ENCODE measurements around the gene WNT3A. TPM values are rescaled to one million over a fixed set of nuclear protein-coding genes. Genes with fewer than 3 reads are reported as not detected.
A peak's percentile ranks its signal among the peaks of the same experiment; 100 is the strongest.

The WNT3A gene
- total RNA-seq, 1 experiment from 2014 or later, result not detected

DNA sequence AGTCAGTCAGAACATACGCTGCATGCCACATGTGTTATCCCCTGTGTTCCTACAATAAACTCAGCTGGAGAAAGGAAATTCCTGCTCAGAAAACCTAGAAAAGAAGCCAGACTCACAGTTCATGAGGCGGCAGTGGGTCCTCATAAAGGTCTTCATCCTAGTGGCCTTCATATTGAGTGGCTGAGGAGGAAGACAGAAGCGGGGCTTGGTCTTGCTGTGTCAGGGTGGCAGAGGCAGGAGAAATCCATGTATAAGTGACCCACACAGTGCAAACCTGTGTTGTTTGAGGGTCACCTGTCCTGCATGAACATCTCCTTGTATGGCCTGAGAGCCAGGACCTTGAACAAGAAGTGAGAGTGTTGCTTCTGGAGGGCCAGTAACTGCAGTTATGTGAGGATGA lies 4.0 kb upstream of the WNT3A start:
- Mint-ChIP-seq H3K27me3 (ENCODE audit: unreplicated experiment) (peaks cover 90% of the 10 kb centered on the region), H3K27ac (ENCODE audit: unreplicated experiment) (no peak overlapping the region), H3K4me1 (ENCODE audit: low read depth, unreplicated experiment) (no peaks in the 10 kb centered on the region), H3K4me3 (ENCODE audit: low read depth, unreplicated experiment) (no peak overlapping the region), H3K36me3 (ENCODE audit: insufficient read depth, unreplicated experiment) (no peaks in the 10 kb centered on the region), H3K9me3 (ENCODE audit: low read depth, unreplicated experiment) (peaks cover 5% of the 10 kb centered on the region)
- no TSS peak for BruUV-seq (replicated peaks)
- TF ChIP-seq, protein P1, sequence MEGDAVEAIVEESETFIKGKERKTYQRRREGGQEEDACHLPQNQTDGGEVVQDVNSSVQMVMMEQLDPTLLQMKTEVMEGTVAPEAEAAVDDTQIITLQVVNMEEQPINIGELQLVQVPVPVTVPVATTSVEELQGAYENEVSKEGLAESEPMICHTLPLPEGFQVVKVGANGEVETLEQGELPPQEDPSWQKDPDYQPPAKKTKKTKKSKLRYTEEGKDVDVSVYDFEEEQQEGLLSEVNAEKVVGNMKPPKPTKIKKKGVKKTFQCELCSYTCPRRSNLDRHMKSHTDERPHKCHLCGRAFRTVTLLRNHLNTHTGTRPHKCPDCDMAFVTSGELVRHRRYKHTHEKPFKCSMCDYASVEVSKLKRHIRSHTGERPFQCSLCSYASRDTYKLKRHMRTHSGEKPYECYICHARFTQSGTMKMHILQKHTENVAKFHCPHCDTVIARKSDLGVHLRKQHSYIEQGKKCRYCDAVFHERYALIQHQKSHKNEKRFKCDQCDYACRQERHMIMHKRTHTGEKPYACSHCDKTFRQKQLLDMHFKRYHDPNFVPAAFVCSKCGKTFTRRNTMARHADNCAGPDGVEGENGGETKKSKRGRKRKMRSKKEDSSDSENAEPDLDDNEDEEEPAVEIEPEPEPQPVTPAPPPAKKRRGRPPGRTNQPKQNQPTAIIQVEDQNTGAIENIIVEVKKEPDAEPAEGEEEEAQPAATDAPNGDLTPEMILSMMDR (IDR thresholded peaks at IDR 0.05; ENCODE audit: unreplicated experiment), result no peak
- CTCF ChIA-PET, result no interaction called here
- DNase-seq, result no peak
- intact Hi-C loops (cut with micrococcal nuclease; ENCODE audit: unreplicated experiment), result no loop called here

DNA sequence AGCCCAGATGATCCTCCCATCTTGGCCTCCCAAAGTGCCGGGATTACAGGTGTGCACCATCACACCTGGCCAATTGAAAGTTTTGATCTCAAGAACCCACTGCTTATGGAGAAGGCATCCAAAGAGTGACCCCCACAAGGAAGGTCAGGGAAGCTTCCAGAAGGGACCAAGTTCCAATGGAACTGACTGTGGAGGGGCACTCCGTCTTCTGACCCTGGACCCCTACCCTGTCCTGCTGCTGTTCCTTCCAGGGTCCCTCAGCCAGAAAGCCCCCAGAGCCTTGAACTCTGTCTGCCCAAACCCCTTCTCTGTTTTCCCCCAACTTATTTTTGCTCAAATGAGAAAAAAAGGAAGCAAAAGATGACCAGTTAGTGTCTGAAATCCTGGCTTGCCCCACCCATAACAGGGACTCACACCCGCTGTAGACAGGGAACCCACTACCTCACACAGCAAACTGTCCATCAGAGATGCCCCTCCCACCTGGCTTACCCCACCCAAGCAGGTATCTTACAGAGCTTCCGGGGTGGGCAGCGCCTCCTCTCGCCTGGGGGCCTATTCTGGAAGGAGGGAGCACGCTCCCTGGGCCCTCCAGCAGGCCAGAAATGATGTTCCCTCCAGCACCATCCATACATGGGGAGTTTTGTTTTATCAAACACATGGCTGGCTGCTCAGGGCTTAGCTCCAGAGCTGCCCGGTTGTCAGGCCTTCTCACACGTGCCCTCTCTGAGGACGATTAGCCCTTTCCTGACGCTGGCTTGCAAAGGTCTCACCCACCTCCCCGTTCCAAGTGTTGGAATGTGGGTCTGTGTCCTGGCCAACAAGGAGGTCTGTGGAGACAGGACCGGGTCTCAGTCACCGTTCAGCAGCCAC lies 3.1 kb upstream of the WNT3A start:
- intact Hi-C loops (cut with micrococcal nuclease; ENCODE audit: unreplicated experiment), result no loop called here
- TF ChIP-seq, protein P1 (IDR thresholded peaks at IDR 0.05; ENCODE audit: unreplicated experiment), result no peak
- no peak overlapping the region for H3K4me3 Mint-ChIP-seq (ENCODE audit: low read depth, unreplicated experiment)

DNA sequence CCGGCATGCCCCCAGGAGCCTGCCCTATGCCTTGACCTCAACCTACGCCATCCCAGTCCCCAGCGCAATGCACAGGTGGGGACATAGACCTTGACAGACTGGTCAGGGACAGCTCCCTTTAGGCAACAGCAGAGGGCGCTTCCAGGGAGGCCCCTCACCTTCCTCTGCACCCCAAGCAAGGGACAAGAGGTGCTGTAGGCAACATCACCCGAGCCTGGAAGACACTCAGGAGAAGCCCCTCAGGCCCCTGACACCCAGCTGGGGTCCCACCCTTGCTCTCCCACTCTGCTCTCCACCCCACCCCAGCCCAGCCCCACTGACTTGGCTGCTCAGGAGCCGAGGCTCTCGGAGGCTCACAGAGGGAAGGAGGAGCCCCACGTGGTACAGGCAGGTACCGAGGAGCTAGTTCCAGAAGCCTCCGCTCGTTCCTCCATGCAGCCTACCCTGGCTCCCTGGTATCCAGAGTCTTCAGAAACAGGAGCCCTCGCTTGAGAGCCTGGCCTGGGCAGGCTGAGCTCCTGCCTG lies 2.4 kb upstream of the WNT3A start:
- H3K27me3 Mint-ChIP-seq (ENCODE audit: unreplicated experiment), result peaks cover 99% of the 10 kb centered on the region
- intact Hi-C loops (cut with micrococcal nuclease; ENCODE audit: unreplicated experiment), result no loop called here

More for the DNA sequence above, 3.1 kb upstream of the WNT3A start:
- H3K4me1 Mint-ChIP-seq (ENCODE audit: low read depth, unreplicated experiment), result no peaks in the 10 kb centered on the region
- no peak overlapping the region for H3K27ac Mint-ChIP-seq (ENCODE audit: unreplicated experiment)
- peaks cover 99% of the 10 kb centered on the region for H3K27me3 Mint-ChIP-seq (ENCODE audit: unreplicated experiment)
- no peaks in the 10 kb centered on the region for H3K36me3 Mint-ChIP-seq (ENCODE audit: insufficient read depth, unreplicated experiment)
- no peak for DNase-seq
- CTCF ChIA-PET, result interaction anchor here (0.6 to 1.5 kb wide), 5 partner anchors 42 to 409 kb away, joined by 3 to 7 read pairs (median 4); partner anchors contain the start of gene ARF1
- BruUV-seq (replicated peaks), result no TSS peak
- H3K9me3 Mint-ChIP-seq (ENCODE audit: low read depth, unreplicated experiment), result no peaks in the 10 kb centered on the region

DNA sequence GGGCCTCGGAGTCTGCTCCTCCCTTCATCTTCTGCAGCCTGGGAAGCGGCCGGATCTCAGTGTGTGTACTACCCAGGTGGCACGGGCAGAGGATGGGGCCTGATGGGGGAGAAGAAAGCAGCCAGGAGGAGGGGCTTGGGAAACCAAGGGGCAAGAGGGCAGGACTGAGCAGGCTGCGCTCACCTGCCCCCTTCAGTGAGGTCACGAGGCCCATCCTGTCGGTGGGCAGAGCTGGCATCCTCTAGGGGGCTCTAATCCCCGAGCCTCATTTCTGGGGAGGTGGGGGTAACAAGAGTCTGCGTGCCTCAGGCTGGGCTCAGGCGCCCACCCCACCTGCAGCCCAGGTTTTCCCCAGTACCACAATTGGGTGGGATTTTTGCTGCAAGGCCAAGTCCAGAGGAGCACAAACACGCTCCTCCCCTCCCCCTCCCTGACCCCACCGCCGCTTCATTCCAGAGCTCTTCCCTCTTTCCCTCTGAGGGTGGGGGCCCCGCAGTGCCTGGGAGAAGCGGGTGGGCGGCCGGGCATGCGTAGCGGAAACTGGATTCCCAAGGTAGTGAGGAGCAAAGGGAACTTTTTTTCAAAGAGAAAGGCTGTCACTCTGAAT lies 1.8 kb upstream of the WNT3A start:
- intact Hi-C loops (cut with micrococcal nuclease; ENCODE audit: unreplicated experiment), result no loop called here
- Mint-ChIP-seq H3K4me3 (ENCODE audit: low read depth, unreplicated experiment) (no peak overlapping the region), H3K4me1 (ENCODE audit: low read depth, unreplicated experiment) (no peaks in the 10 kb centered on the region), H3K27ac (ENCODE audit: unreplicated experiment) (no peak overlapping the region), H3K27me3 (ENCODE audit: unreplicated experiment) (peaks cover 99% of the 10 kb centered on the region), H3K36me3 (ENCODE audit: insufficient read depth, unreplicated experiment) (no peaks in the 10 kb centered on the region), H3K9me3 (ENCODE audit: low read depth, unreplicated experiment) (no peaks in the 10 kb centered on the region)
- CTCF ChIA-PET, result interaction anchor here (0.6 to 1.5 kb wide), 8 partner anchors 69 to 562 kb away, joined by 3 to 7 read pairs (median 4); partner anchors contain the start of gene ARF1
- no peak for DNase-seq
- TF ChIP-seq, protein P1 (IDR thresholded peaks at IDR 0.05; ENCODE audit: unreplicated experiment), result no peak
- BruUV-seq (replicated peaks), result no TSS peak

More for the DNA sequence above, 2.4 kb upstream of the WNT3A start:
- BruUV-seq (replicated peaks), result no TSS peak
- Mint-ChIP-seq H3K9me3 (ENCODE audit: low read depth, unreplicated experiment) (no peaks in the 10 kb centered on the region), H3K4me3 (ENCODE audit: low read depth, unreplicated experiment) (no peak overlapping the region), H3K36me3 (ENCODE audit: insufficient read depth, unreplicated experiment) (no peaks in the 10 kb centered on the region), H3K4me1 (ENCODE audit: low read depth, unreplicated experiment) (no peaks in the 10 kb centered on the region), H3K27ac (ENCODE audit: unreplicated experiment) (no peak overlapping the region)
- DNase-seq, result peak; percentile 48
- TF ChIP-seq, protein P1 (IDR thresholded peaks at IDR 0.05; ENCODE audit: unreplicated experiment), result peak; percentile 57
- CTCF ChIA-PET, result interaction anchor here (0.6 to 1.5 kb wide), 8 partner anchors 42 to 561 kb away, joined by 3 to 7 read pairs (median 4); partner anchors contain the start of gene ARF1

Measured in Calu3 (cell line).